GM19452 (cell line): Measurements from ENCODE around the gene TRIM38.
"Not testable (repeated sequence)": the region's sequence is repeated elsewhere in the genome, so short reads cannot be mapped to it uniquely, and the experiment has no call there.

Experiments used
- ATAC-seq: cut with Tn5 transposase; IDR thresholded peaks from one replicate; pipeline ENCODE4 v1.9.1; 2021; ENCODE audit not compliant: unreplicated experiment

The TRIM38 gene

DNA sequence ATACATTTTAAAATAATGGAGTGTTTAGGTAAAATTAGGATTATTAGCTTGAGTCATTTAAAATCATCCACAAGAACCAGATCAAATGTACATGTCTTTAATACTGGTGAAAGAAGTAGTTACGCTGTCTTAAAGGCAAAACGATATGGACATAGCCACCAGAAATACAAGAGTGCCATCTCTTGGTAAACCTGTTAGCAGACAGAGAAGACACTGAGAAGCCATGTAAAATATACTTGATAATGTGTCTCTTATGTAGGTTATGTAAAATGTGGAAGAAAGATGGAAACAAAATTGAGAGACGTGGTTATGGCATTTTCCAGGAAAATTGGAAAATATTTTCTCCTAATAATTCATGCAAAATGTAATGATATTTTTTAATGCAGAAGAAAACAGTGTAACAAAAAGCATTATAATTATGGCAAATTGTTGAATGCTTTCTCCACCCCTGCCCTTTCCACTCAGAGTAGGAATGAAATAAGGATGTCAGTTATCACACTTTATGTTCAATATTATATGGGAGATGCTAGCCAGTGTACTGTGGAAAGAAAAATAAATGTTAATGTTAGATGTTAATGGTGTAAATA lies 19.9 kb upstream of the TRIM38 start:
- ATAC-seq, result no peak

DNA sequence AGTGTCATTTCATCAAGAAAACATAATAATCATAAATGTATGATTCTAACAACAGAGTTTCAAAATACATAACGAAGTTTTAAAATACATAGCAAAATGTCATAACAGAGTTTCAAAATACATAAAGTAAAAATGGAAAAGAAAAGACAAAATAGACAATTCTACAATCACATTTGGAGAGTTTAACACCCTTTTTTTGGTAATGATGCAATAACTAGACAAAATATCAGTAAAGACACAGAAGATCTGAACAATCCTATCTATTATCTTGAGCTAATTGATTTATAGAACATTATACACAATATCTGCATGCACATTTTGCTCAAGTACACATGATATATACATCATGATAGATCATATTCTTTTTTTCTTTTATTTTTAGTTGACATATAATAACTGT lies 18.7 kb upstream of the TRIM38 start:
- no peak for ATAC-seq

- peak; percentile 97 for ATAC-seq
These were observed 17.7 kb upstream of the TRIM38 start for GRCh38 chr6:25944688-25945574.

GRCh38 chr6:25945738-25946137 lies 16.9 kb upstream of the TRIM38 start:
- ATAC-seq, result not testable (repeated sequence)

GRCh38 chr6:25946631-25947030 lies 16.0 kb upstream of the TRIM38 start:
- no peak for ATAC-seq

GRCh38 chr6:25947492-25947891 lies 15.1 kb upstream of the TRIM38 start:
- ATAC-seq, result not testable (repeated sequence)

- ATAC-seq, result no peak
These were observed 12.9 kb upstream of the TRIM38 start for GRCh38 chr6:25949695-25950094.

- no peak for ATAC-seq
These were observed 12.3 kb upstream of the TRIM38 start for GRCh38 chr6:25950297-25950696.

DNA sequence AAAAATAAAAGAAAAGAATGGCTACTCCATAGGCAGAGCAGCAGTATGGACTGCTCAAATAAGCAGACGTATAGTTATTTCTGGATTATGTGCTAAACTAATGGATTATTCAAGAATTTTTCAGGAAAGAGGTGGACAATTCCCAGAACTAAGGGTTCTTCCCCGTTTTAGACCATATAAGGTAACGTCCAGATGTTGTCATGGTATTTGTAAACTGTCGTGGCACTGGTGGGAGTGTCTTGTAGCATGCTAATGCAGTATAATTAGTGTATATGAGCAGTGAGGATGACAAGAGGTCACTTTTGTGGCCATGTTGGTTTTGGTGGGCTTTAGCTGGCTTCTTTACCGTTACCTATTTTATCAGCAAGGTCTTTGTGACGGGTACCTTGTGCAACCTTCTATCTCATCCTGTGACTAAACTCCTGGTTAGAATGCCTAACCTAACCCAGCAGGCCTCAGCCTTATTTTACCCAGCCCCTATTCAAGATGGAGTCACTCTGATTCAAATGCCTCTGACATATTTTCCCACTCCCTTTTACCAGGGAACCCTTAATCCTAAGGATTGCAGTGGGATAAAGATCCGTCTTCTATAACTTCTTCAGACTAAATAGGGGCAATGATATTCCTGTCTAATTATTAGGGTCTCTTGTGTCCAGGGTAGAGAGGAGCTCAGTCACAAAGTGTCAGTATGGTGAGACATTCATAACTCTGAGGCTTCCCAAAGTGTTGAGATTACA lies 11.1 kb upstream of the TRIM38 start:
- no peak for ATAC-seq

DNA sequence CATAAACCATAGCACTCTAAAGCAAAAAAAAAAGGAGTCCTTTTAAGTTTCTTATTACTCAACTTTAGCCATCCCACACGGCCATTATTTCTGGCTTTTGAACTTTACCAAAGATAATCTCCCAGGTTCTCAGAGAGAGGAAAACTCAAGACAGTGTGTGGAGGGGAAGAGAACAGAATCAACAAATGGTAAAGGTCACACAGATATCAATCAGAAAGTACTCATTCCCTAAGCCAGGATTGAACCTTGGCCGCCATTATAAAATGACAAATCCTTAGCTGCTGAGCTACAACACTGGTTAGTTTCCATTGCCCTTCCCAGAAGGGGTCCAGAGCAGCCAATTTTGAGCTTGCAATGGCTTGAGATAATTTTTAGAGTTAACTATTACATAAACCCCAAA lies 10.1 kb upstream of the TRIM38 start:
- no peak for ATAC-seq

DNA sequence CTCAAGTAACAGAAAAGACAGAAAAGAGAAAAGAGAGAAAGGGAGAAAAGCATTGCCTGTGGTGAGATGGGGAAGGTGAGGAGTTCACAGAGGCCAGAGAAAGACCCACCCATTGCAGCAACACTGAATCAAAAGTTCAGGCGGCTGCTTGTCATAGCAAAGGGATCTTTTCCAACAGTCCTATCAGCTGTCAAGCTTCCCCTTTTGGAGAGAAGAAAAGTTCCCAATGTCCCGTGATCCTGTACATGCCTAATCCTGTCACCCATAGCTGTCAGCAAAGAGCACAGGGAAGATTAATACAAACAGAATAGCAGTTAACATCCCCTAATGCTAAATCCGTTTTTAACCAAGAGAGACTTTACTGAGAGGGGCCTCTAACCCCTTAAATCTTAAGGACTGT lies 8.9 kb upstream of the TRIM38 start:
- ATAC-seq, result no peak

- ATAC-seq, result no peak
These were observed 7.8 kb upstream of the TRIM38 start for GRCh38 chr6:25954756-25955155.

- no peak for ATAC-seq
These were observed 6.4 kb upstream of the TRIM38 start for GRCh38 chr6:25956226-25956625.

DNA sequence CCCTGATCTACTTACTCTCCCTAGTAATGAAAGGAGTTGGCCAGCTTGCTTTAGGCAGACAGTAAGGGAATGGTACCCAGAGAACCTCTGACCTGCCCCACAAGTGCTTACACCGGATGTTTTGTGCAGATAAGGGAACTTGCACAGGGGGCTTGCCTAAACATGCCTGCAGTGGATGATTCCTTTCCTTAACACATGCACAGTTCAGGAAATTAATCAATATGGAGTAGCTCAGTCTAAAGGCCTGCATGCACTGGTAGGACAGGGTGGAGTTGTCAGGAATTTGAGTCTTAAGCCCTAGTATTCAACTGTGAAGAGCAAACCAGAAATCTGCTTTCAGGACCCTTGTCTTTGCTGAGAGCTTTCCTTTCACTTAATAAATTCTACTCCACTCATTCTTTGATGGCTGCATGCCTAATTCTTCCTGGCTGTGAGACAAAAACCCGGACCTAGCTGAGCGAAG lies 3.9 kb upstream of the TRIM38 start:
- ATAC-seq, result no peak

DNA sequence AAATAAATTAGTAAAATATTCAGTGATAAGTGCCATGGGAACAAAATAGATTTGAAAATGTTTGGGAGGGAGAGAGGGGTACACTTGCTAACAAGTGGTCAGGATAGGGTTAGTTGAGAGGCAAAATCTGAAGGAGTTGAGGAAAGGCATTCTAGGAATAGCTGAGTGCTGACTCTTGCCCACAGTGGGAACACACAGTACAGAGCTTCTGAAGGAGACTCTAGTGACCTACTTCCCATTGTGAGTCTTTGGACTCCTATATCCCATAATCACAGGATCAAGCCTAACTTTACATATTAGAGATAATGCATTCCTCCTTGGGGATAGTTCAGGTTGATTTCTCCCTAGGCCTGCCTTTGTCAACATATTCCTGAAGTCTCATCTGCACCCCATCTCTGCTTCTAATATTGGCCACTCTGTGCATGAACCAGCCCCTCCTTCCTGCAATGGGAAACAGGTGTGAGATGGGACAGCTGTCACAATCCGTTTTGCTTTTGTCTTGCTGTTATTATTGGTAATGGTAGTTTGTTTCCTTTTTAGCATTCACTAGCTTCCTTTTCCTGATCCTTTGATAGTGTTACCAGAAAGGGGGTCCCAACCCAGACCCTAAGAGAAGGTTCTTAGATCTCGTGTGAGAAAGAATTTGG lies 2.6 kb upstream of the TRIM38 start:
- no peak for ATAC-seq

- ATAC-seq, result no peak
These were observed 1.9 kb upstream of the TRIM38 start for GRCh38 chr6:25960734-25961133.

DNA sequence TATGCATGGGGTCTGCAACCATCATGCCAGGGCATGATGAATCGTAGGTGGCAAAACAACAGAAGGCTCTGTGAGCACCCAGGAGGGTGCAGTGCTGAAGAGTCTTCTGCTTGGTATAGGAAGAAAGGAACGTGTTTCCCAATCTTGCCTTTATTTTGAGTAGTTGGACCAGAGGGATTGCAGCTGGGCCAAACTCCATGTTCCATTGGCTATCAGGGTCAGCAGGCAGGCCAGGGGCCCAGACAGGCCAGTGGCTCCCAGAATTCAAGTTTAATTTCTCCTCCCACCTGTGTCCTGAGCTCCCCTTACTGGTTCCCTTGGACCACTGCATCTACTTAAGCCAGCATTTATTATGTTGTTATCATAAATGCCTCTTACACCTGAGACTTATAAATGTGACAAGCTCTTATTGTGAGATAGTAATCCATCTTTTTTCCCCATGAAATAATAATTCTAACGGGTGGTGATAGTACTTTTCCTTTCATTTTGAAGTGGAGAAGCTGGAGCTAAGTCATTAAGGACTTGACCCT lies 918 bp upstream of the TRIM38 start:
- ATAC-seq, result no peak

- ATAC-seq, result no peak
These were observed 973 bp downstream of the TRIM38 start for GRCh38 chr6:25963426-25964123.

- ATAC-seq, result no peak
These were observed 2.5 kb downstream of the TRIM38 start for GRCh38 chr6:25965058-25965457.

- no peak for ATAC-seq
These were observed 4.1 kb downstream of the TRIM38 start for GRCh38 chr6:25966711-25967110.
